ENCODE data around the gene HMGCR. TPM values are rescaled to one million over a fixed set of nuclear protein-coding genes. Genes with fewer than 3 reads are reported as not detected.

HMGCR gene
- total RNA-seq, 1 experiment from 2014 or later = 178 TPM

DNA sequence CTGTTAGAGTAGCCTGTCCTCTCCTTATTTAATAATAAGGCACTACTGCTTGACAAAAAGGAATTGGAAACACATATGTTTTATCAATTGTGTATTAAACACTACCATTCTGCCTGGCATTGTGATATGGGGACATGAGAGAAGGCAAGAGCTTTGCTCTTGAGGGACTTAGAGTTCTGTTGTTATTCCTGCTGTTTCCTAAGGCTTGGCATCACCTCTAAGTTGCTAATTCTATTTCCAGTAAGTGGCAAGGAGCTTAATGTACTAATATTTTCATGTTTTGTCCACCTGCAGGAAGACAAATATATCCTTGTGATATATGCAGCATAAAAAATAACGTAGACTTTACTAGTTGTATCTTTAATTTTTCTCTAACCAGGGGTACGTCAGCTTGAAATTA is 12.6 kb downstream of the HMGCR start:
- Histone ChIP-seq H3K79me2 (ENCODE audit: insufficient read depth, low read length) (peaks cover 3% of the 10 kb centered on the region; the same call in 1 of the 2 replicates), H4K8ac (replicated peaks; ENCODE audit: insufficient read length, low read depth, low read length) (no peak overlapping the region), H2AK5ac (ENCODE audit: insufficient read length, low read length) (no peak overlapping the region), H3K79me1 (ENCODE audit: insufficient read depth, low read depth, low read length, poor library complexity, severe bottlenecking) (no peaks in the 10 kb centered on the region), H2AFZ (ENCODE audit: low read length) (no peak overlapping the region), H2BK5ac (ENCODE audit: insufficient read length, low read length) (no peak overlapping the region), H3K14ac (ENCODE audit: insufficient read depth, low read length) (no peak overlapping the region), H3K18ac (ENCODE audit: insufficient read length, low read depth, low read length) (no peak overlapping the region), H4K20me1 (ENCODE audit: control insufficient read depth, insufficient read depth, insufficient read length) (no peaks in the 10 kb centered on the region), H3T11ph (ENCODE audit: low read length) (no peak overlapping the region), H3K4ac (ENCODE audit: low read depth, low read length) (no peak overlapping the region), H2BK120ac (ENCODE audit: low read depth, low read length, poor library complexity, severe bottlenecking) (no peak overlapping the region), H3K4me1 (ENCODE audit: insufficient read depth, low read length) (no peaks in the 10 kb centered on the region), H3K23me2 (ENCODE audit: insufficient read length, low read depth, low read length, poor library complexity, severe bottlenecking) (no peaks in the 10 kb centered on the region), H4K91ac (ENCODE audit: insufficient read length, low read depth, low read length) (no peak overlapping the region), H3K56ac (ENCODE audit: insufficient read length, low read depth, low read length) (no peak overlapping the region), H3K23ac (ENCODE audit: insufficient read length, low read depth, low read length) (no peak overlapping the region), H3K27me3 (ENCODE audit: insufficient read depth, low read length) (no peaks in the 10 kb centered on the region), H3K9ac (ENCODE audit: extremely low read depth, insufficient read length, low read length) (no peak overlapping the region), H2BK20ac (ENCODE audit: low read depth, low read length, poor library complexity, severe bottlenecking) (no peak overlapping the region), H2BK15ac (ENCODE audit: low read depth, low read length) (no peak overlapping the region), H3K4me2 (ENCODE audit: insufficient read depth, insufficient read length, low read length) (no peak overlapping the region), H3K9me3 (ENCODE audit: control insufficient read depth, low read depth, low read length) (no peaks in the 10 kb centered on the region), H2BK12ac (ENCODE audit: insufficient read length, low read depth, low read length) (no peak overlapping the region), H3K27ac (ENCODE audit: insufficient read length, low read depth, low read length) (no peak overlapping the region), H4K5ac (ENCODE audit: insufficient read length, low read depth, low read length) (no peak overlapping the region)
- Mint-ChIP-seq H3K4me1 (no peaks in the 10 kb centered on the region), H3K27ac (no peak overlapping the region), H3K27me3 (ENCODE audit: low read depth) (no peaks in the 10 kb centered on the region), H3K9me3 (no peaks in the 10 kb centered on the region), H3K36me3 (ENCODE audit: insufficient read depth in 1 of 3, low read depth in 3 of 3) (peaks cover 63 to 89% (median 85%) of the 10 kb centered on the region in 3 experiments), H3K4me3 (no peak overlapping the region)
- TF ChIP-seq, protein P1, sequence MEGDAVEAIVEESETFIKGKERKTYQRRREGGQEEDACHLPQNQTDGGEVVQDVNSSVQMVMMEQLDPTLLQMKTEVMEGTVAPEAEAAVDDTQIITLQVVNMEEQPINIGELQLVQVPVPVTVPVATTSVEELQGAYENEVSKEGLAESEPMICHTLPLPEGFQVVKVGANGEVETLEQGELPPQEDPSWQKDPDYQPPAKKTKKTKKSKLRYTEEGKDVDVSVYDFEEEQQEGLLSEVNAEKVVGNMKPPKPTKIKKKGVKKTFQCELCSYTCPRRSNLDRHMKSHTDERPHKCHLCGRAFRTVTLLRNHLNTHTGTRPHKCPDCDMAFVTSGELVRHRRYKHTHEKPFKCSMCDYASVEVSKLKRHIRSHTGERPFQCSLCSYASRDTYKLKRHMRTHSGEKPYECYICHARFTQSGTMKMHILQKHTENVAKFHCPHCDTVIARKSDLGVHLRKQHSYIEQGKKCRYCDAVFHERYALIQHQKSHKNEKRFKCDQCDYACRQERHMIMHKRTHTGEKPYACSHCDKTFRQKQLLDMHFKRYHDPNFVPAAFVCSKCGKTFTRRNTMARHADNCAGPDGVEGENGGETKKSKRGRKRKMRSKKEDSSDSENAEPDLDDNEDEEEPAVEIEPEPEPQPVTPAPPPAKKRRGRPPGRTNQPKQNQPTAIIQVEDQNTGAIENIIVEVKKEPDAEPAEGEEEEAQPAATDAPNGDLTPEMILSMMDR (conservative IDR thresholded peaks at IDR 0.05) = no peak
- no peak for DNase-seq
- no CpG with 5 or more reads among the region's 2 CpGs for WGBS (ENCODE audit: extremely low coverage, insufficient read length, low lambda C conversion rate)
